GM21390 (cell line): ENCODE data around the gene IFNA2.
"Not testable (repeated sequence)": the region's sequence is repeated elsewhere in the genome, so short reads cannot be mapped to it uniquely, and the experiment has no call there.

Source experiments
- ATAC-seq: cut with Tn5 transposase; IDR thresholded peaks from one replicate; pipeline ENCODE4 v1.9.1; 2021; ENCODE audit not compliant: unreplicated experiment

Gene IFNA2

GRCh38 chr9:21385131-21385670 lies at the start of gene IFNA2:
IFNA2 (minus strand) TSS chr9:21385398; CDS start chr9:21385329, 69 bp downstream.
- ATAC-seq: no peak

- not testable (repeated sequence) for ATAC-seq
These were observed 49.8 kb upstream of the IFNA2 start for GRCh38 chr9:21435015-21435383.

GRCh38 chr9:21434202-21435014 lies 49.2 kb upstream of the IFNA2 start:
- no peak for ATAC-seq

- peak; percentile 70 for ATAC-seq
These were observed 47.7 kb upstream of the IFNA2 start for GRCh38 chr9:21432672-21433425.

- ATAC-seq: no peak
These were observed 44.0 kb upstream of the IFNA2 start for GRCh38 chr9:21429191-21429590.

- no peak for ATAC-seq
These were observed 43.0 kb upstream of the IFNA2 start for GRCh38 chr9:21428235-21428634.

GRCh38 chr9:21415493-21416267 lies 30.5 kb upstream of the IFNA2 start:
- ATAC-seq: no peak

- no peak for ATAC-seq
These were observed 29.2 kb upstream of the IFNA2 start for GRCh38 chr9:21414220-21414940.

- ATAC-seq: peak; percentile 51
These were observed 28.4 kb upstream of the IFNA2 start for GRCh38 chr9:21413624-21414023.

GRCh38 chr9:21413151-21413550 lies 28.0 kb upstream of the IFNA2 start:
- no peak for ATAC-seq

- no peak for ATAC-seq
These were observed 26.9 kb upstream of the IFNA2 start for GRCh38 chr9:21412107-21412506.

- no peak for ATAC-seq
These were observed 23.6 kb upstream of the IFNA2 start, which contains the start of gene IFNA8 for GRCh38 chr9:21408817-21409216. IFNA8 (plus strand) TSS chr9:21409117; CDS start chr9:21409177, 60 bp downstream.

- ATAC-seq: no peak
These were observed 18.9 kb upstream of the IFNA2 start for GRCh38 chr9:21404146-21404545.

GRCh38 chr9:21402386-21403251 lies 17.4 kb upstream of the IFNA2 start:
- ATAC-seq: peak; percentile 61

GRCh38 chr9:21399956-21400355 lies 14.8 kb upstream of the IFNA2 start:
- no peak for ATAC-seq

GRCh38 chr9:21398955-21399489 lies 13.8 kb upstream of the IFNA2 start:
- ATAC-seq: no peak

GRCh38 chr9:21395778-21396717 lies 10.8 kb upstream of the IFNA2 start:
- ATAC-seq: peak; percentile 76

GRCh38 chr9:21392270-21392669 lies 7.1 kb upstream of the IFNA2 start:
- peak; percentile 72 for ATAC-seq
